Measurements from ENCODE around the gene KCNC2. TPM values are rescaled to one million over a fixed set of nuclear protein-coding genes. Genes with fewer than 3 reads are reported as not detected.

KCNC2 gene
- total RNA-seq, 1 experiment from 2014 or later = not detected

GRCh38 chr12:75058228-75058627, 151.4 kb downstream of the KCNC2 start:
- H3K27me3 ChIP-seq (ENCODE audit: insufficient read depth, low read depth) = no peaks in the 10 kb centered on the region
- no peak overlapping the region for H3K27ac ChIP-seq
- H2AFZ ChIP-seq = no peak overlapping the region
- no peaks in the 10 kb centered on the region for H3K79me2 ChIP-seq (ENCODE audit: low read depth)
- 0 out of 2 replicates have a peak, but pooled peaks cover 3% of the 10 kb centered on the region for H3K9me2 ChIP-seq (ENCODE audit: insufficient read depth)
- H3K4me1 ChIP-seq (replicated peaks; ENCODE audit: insufficient read depth) = no peaks in the 10 kb centered on the region
- H3K4me2 ChIP-seq = no peak overlapping the region
- no peak overlapping the region for H3K4me3 ChIP-seq
- no peak for TF ChIP-seq EZH2 (IDR thresholded peaks at IDR 0.05; ENCODE audit: low read depth)
- peak; percentile 30 for TF ChIP-seq CTCF (conservative IDR thresholded peaks at IDR 0.05)
- intact Hi-C loops (cut with micrococcal nuclease; ENCODE audit: unreplicated experiment) = loop anchor here (5.0 kb wide), 1 partner anchor 371 kb away; no protein-coding TSS in a partner anchor
- DNase-seq = no peak
- BruUV-seq (replicated peaks) = no TSS peak
- POLR2A ChIA-PET (ENCODE audit: unreplicated experiment) = no interaction called here
- H3F3A ChIP-seq (ENCODE audit: insufficient read depth, low read depth) = no peaks in the 10 kb centered on the region
- CTCF ChIA-PET = no interaction called here
- no peaks in the 10 kb centered on the region for H3K36me3 ChIP-seq (ENCODE audit: low read depth)
- no peaks in the 10 kb centered on the region for H4K20me1 ChIP-seq (ENCODE audit: insufficient read depth)
- H3K9me3 ChIP-seq (ENCODE audit: insufficient read depth, low read depth) = no peaks in the 10 kb centered on the region; the same call in 1 of the 2 replicates

- Histone ChIP-seq H3K9me2 (ENCODE audit: insufficient read depth) (0 out of 2 replicates have a peak, but pooled peaks cover 4% of the 10 kb centered on the region), H3K27me3 (ENCODE audit: insufficient read depth, low read depth) (no peaks in the 10 kb centered on the region), H3K4me1 (replicated peaks; ENCODE audit: insufficient read depth) (no peaks in the 10 kb centered on the region), H3K4me3 (no peak overlapping the region), H3K79me2 (ENCODE audit: low read depth) (no peaks in the 10 kb centered on the region), H2AFZ (no peak overlapping the region), H4K20me1 (ENCODE audit: insufficient read depth) (no peaks in the 10 kb centered on the region), H3K9me3 (ENCODE audit: insufficient read depth, low read depth) (no peaks in the 10 kb centered on the region), H3K36me3 (ENCODE audit: low read depth) (no peaks in the 10 kb centered on the region), H3K27ac (no peak overlapping the region), H3F3A (ENCODE audit: insufficient read depth, low read depth) (no peaks in the 10 kb centered on the region; the same call in 1 of the 2 replicates), H3K4me2 (no peak overlapping the region)
- TF ChIP-seq CTCF (conservative IDR thresholded peaks at IDR 0.05) (no peak), EZH2 (IDR thresholded peaks at IDR 0.05; ENCODE audit: low read depth) (no peak)
- no TSS peak for BruUV-seq (replicated peaks)
- ChIA-PET CTCF (no interaction called here), POLR2A (ENCODE audit: unreplicated experiment) (interaction anchor here (0.7 kb wide), 1 partner anchor 83 kb away, joined by 3 read pairs; no protein-coding TSS in a partner anchor)
- no peak for DNase-seq
- intact Hi-C loops (cut with micrococcal nuclease; ENCODE audit: unreplicated experiment) = no loop called here
These were observed 160.9 kb downstream of the KCNC2 start for GRCh38 chr12:75048767-75049166.

- H4K20me1 ChIP-seq (ENCODE audit: insufficient read depth) = no peaks in the 10 kb centered on the region
- no peaks in the 10 kb centered on the region; the same call in 1 of the 2 replicates for H3F3A ChIP-seq (ENCODE audit: insufficient read depth, low read depth)
- no peaks in the 10 kb centered on the region for H3K4me1 ChIP-seq (replicated peaks; ENCODE audit: insufficient read depth)
- no peaks in the 10 kb centered on the region for H3K79me2 ChIP-seq (ENCODE audit: low read depth)
- no peak for DNase-seq
- intact Hi-C loops (cut with micrococcal nuclease; ENCODE audit: unreplicated experiment) = no loop called here
- H3K27ac ChIP-seq = no peak overlapping the region
- ChIA-PET CTCF (no interaction called here), POLR2A (ENCODE audit: unreplicated experiment) (no interaction called here)
- H3K36me3 ChIP-seq (ENCODE audit: low read depth) = no peaks in the 10 kb centered on the region
- BruUV-seq (replicated peaks) = no TSS peak
- TF ChIP-seq CTCF (conservative IDR thresholded peaks at IDR 0.05) (no peak), EZH2 (IDR thresholded peaks at IDR 0.05; ENCODE audit: low read depth) (no peak)
- 0 out of 2 replicates have a peak, but pooled peaks cover 4% of the 10 kb centered on the region for H3K9me2 ChIP-seq (ENCODE audit: insufficient read depth)
- no peaks in the 10 kb centered on the region for H3K9me3 ChIP-seq (ENCODE audit: insufficient read depth, low read depth)
- no peak overlapping the region for H3K4me3 ChIP-seq
- H3K4me2 ChIP-seq = no peak overlapping the region
- H3K27me3 ChIP-seq (ENCODE audit: insufficient read depth, low read depth) = no peaks in the 10 kb centered on the region
- peak overlapping the region; percentile 46; the same call in 1 of the 2 replicates for H2AFZ ChIP-seq
These were observed 161.6 kb downstream of the KCNC2 start for GRCh38 chr12:75047885-75048525.
